Measurements from ENCODE around the gene TRIM37. TPM values are rescaled to one million over a fixed set of nuclear protein-coding genes. Genes with fewer than 3 reads are reported as not detected.

The TRIM37 gene, protein sequence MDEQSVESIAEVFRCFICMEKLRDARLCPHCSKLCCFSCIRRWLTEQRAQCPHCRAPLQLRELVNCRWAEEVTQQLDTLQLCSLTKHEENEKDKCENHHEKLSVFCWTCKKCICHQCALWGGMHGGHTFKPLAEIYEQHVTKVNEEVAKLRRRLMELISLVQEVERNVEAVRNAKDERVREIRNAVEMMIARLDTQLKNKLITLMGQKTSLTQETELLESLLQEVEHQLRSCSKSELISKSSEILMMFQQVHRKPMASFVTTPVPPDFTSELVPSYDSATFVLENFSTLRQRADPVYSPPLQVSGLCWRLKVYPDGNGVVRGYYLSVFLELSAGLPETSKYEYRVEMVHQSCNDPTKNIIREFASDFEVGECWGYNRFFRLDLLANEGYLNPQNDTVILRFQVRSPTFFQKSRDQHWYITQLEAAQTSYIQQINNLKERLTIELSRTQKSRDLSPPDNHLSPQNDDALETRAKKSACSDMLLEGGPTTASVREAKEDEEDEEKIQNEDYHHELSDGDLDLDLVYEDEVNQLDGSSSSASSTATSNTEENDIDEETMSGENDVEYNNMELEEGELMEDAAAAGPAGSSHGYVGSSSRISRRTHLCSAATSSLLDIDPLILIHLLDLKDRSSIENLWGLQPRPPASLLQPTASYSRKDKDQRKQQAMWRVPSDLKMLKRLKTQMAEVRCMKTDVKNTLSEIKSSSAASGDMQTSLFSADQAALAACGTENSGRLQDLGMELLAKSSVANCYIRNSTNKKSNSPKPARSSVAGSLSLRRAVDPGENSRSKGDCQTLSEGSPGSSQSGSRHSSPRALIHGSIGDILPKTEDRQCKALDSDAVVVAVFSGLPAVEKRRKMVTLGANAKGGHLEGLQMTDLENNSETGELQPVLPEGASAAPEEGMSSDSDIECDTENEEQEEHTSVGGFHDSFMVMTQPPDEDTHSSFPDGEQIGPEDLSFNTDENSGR
- polyA plus RNA-seq (2012; ENCODE audit: insufficient read length, low read depth) = 14.4 TPM

GRCh38 chr17:59106463-59107305, at the start of gene TRIM37:
Gene TRIM37, minus strand, starts transcription at chr17:59106880. Its CDS starts 419 bp downstream, at chr17:59106461.
- TF ChIP-seq FOXP2 (optimal IDR thresholded peaks at IDR 0.05; ENCODE audit: borderline replicate concordance, extremely low read depth, extremely low read length, insufficient read depth) = peak; percentile 94
- TF ChIP-seq REST (IDR thresholded peaks at IDR 0.05; ENCODE audit: insufficient read depth in 1 of 2, low read depth in 2 of 2, low read length in 2 of 2) = 0 out of 4 replicates have a peak, but pooled peaks of 1 of the 2 experiments have one; percentile 17
- peak; percentile 22; the same call in 1 of the 2 replicates for TF ChIP-seq TAF1 (IDR thresholded peaks at IDR 0.05; ENCODE audit: borderline replicate concordance, insufficient read depth, low read length)
- peak; percentile 65; the same call in 1 of the 2 replicates for TF ChIP-seq POLR2AphosphoS5 (IDR thresholded peaks at IDR 0.05; ENCODE audit: low read depth, low read length)
- peak; percentile 88; the same call in 1 of the 2 replicates for TF ChIP-seq SIN3A (IDR thresholded peaks at IDR 0.05; ENCODE audit: borderline replicate concordance, insufficient read depth, low read length)

DNA sequence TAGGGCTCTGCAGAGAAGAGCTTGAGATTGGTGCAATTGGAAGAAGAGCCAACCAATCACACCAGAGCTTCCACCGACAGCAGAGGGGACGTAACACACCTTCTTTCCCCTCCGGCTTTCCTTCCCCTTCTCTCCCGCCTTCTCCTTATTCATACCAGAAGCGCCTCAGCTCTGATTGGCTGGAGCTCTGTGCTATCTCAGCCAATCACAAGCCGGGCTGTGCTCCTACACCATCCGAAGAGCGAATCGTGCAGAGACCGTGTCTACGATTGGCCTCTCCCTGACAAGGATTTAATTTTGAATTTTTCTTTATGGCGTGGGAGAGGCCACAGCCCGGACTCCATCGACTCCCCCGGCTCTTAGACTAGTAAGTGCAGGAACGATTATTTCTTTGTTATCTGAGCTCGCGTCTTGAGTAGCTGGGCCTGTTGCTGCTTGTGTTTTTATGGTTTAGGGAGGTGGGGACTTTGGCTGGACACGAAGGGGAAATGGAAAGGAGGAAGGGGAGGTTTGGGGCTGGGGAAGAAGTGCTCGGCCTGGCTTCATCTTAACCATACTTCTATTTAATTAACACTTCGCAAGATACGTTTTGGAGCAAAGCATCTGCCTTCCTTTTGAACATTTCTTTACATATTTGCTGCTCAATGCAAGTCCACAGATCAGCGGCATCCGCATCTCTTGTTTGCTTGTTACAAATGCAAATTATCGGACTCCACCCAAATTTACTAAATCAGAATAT, 48.9 kb upstream of the TRIM37 start, which contains the start of gene PRR11:
Gene PRR11 (plus strand): TSS at position 308 of the 739 bp plus-strand sequence. CDS start 14,007 bp downstream, outside the sequence.
- TF ChIP-seq POLR2AphosphoS5 (IDR thresholded peaks at IDR 0.05; ENCODE audit: low read depth, low read length) (peak; percentile 68; the same call in 1 of the 2 replicates), TAF1 (IDR thresholded peaks at IDR 0.05; ENCODE audit: borderline replicate concordance, insufficient read depth, low read length) (peak; percentile 90), REST (IDR thresholded peaks at IDR 0.05; ENCODE audit: insufficient read depth in 1 of 2, low read depth in 2 of 2, low read length in 2 of 2) (no peak), FOXP2 (optimal IDR thresholded peaks at IDR 0.05; ENCODE audit: borderline replicate concordance, extremely low read depth, extremely low read length, insufficient read depth) (no peak), SIN3A (IDR thresholded peaks at IDR 0.05; ENCODE audit: borderline replicate concordance, insufficient read depth, low read length) (peak; percentile 94; the same call in 1 of the 2 replicates)

DNA sequence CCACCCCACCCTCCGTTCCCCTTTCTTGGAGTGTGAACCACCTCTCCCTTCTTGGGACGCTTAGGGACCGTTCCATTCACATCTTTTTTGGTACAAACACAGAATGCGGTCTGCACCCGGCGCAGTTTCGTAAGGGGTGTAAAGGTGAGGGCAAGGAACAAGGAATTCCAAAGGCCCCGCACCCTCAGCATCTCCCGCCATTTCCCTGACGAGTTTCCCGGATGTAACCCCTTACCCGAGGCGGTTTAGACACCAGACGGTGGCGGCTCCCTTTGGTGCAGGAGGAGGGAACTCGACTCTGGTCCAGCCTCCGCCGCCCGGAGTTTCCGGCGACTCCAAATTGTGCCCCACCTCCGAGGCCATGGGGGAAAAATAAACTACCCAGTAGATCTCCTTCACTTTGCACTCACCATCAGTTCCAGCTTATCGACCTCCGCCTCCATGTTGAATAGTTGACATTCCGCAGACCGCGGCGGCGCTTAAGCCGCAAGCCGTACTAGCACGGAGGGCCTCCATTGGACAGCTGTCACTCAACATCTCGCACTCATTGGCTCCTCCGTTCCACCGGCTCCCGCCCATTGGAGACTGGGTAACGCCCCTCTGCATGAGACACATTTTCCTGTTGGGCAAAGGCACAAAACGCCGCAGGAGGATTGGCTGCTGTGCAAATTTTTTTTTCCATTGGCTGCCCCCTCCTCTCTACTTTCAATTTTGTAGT, 48.2 kb upstream of the TRIM37 start, which contains the start of gene SKA2:
Gene SKA2 (minus strand): TSS at position 466 of the 718 bp plus-strand sequence. CDS start 23 bp downstream, at position 443.
- peak; percentile 64; the same call in 1 of the 2 replicates for TF ChIP-seq TAF1 (IDR thresholded peaks at IDR 0.05; ENCODE audit: borderline replicate concordance, insufficient read depth, low read length)
- no peak for TF ChIP-seq REST (IDR thresholded peaks at IDR 0.05; ENCODE audit: insufficient read depth in 1 of 2, low read depth in 2 of 2, low read length in 2 of 2)
- TF ChIP-seq FOXP2 (optimal IDR thresholded peaks at IDR 0.05; ENCODE audit: borderline replicate concordance, extremely low read depth, extremely low read length, insufficient read depth) = peak; percentile 18
- peak; percentile 62 for TF ChIP-seq POLR2AphosphoS5 (IDR thresholded peaks at IDR 0.05; ENCODE audit: low read depth, low read length)
- TF ChIP-seq SIN3A (IDR thresholded peaks at IDR 0.05; ENCODE audit: borderline replicate concordance, insufficient read depth, low read length) = peak; percentile 49; the same call in 1 of the 2 replicates
